K562 (cell line): ENCODE measurements around the gene CHSY3. TPM values are rescaled to one million over a fixed set of nuclear protein-coding genes. Genes with fewer than 3 reads are reported as not detected.

Experiments
- ATAC-seq: fragments of 200-7000 bp; cut with Tn5 transposase; 3 replicates; pipeline ENCODE4 v1.9.1; 2020; ENCODE audit warnings: moderate library complexity
- BruUV-seq: library from RNA; stranded (reverse); fragments of 400-500 nt; replicated peaks from 2 replicates; lab custom pipeline; 2021; lab: Mats Ljungman, UMichigan
- CTCF ChIA-PET: fragments of 300-600 bp; formaldehyde crosslinking; extraction: SDS; loops from one replicate; lab custom pipeline; 2021; ENCODE audit warnings: low intra/inter-chr PET ratio; lab: Yijun Ruan, JAX
- POLR2A ChIA-PET: fragments of 300-600, 350-650 bp; sonication (Branson Sonifier 250); formaldehyde crosslinking; extraction: SDS; loops from one replicate; lab custom pipeline; 2021; ENCODE audit warnings: antibody characterized with exemption, inconsistent platforms; lab: Yijun Ruan, JAX
- DNase-seq, 4 experiments: peaks; one replicate each; pipeline versions ENCODE4 v3.0.0 to v3.0.0-alpha.2; 2011 to 2018; ENCODE audit warnings: low spot score in 3 of 4, mixed read lengths in 3 of 4; ENCODE audit errors: extremely low read depth in 1 of 4
- FAIRE-seq: peaks from 2 replicates; lab custom pipeline; 2011; peaks lifted over from hg19 to GRCh38; lab: Jason Lieb, UNC
- H2AFZ ChIP-seq: 2 replicates; pipeline ENCODE4 v1.6.0; 2011; ENCODE audit warnings: low read depth, low read length, control low read depth, inconsistent platforms
- H3K27ac ChIP-seq: fragments of 200-600 bp; 3 replicates; pipeline ENCODE4 v1.8.0; 2011; ENCODE audit warnings: low read depth, mild to moderate bottlenecking, control low read depth, inconsistent platforms, low read length, moderate library complexity, mixed read lengths; ENCODE audit errors: extremely low read depth
- H3K27me3 ChIP-seq, 2 experiments: fragments of 300-600 bp in 1 of 2; 2 replicates in 1 of 2; 3 replicates in 1 of 2; pipeline versions ENCODE4 v1.6.0 to v1.8.0; 2011; ENCODE audit warnings: inconsistent platforms in 2 of 2, low read length in 2 of 2, mild to moderate bottlenecking in 1 of 2, mixed read lengths in 1 of 2, moderate library complexity in 1 of 2; ENCODE audit not compliant: control insufficient read depth in 2 of 2, insufficient read depth in 2 of 2
- H3K36me3 ChIP-seq: fragments of 300-600 bp; 3 replicates; pipeline ENCODE4 v1.8.0; 2011; ENCODE audit warnings: mild to moderate bottlenecking, low read length, inconsistent platforms; ENCODE audit not compliant: control insufficient read depth, insufficient read depth
- H3K4me1 ChIP-seq, 2 experiments: fragments of 200-600 bp in 1 of 2; replicated peaks in 1 of 2; 2 replicates in 1 of 2; 3 replicates in 1 of 2; pipeline versions ENCODE4 v1.5.1 to v1.8.0; 2011; ENCODE audit warnings: inconsistent platforms in 2 of 2, low read length in 2 of 2, mild to moderate bottlenecking in 1 of 2, mixed read lengths in 1 of 2, moderate library complexity in 1 of 2; ENCODE audit not compliant: control insufficient read depth in 2 of 2, insufficient read depth in 2 of 2
- H3K4me2 ChIP-seq: 2 replicates; pipeline ENCODE4 v1.6.1; 2011; ENCODE audit warnings: low read length, control low read depth, inconsistent platforms, mixed read lengths; ENCODE audit not compliant: insufficient read depth
- H3K4me3 ChIP-seq: fragments of 200-600 bp; sonication (generic), shearing (Covaris generic); 2 replicates; pipeline ENCODE4 v1.5.1; 2016; ENCODE audit warnings: control low read depth, inconsistent platforms
- H3K79me2 ChIP-seq: fragments of 200-600 bp; 3 replicates; pipeline ENCODE4 v1.8.0; 2011; ENCODE audit warnings: low read length, inconsistent platforms; ENCODE audit not compliant: control insufficient read depth, insufficient read depth
- H3K9ac ChIP-seq, 2 experiments: 2 replicates each; pipeline versions ENCODE4 v1.6.0 to v1.6.1; 2011; ENCODE audit warnings: low read depth in 2 of 2, low read length in 2 of 2, control low read depth in 1 of 2, inconsistent platforms in 1 of 2, mild to moderate bottlenecking in 1 of 2, mixed read lengths in 1 of 2; ENCODE audit not compliant: insufficient read depth in 1 of 2
- H3K9me1 ChIP-seq: one replicate; pipeline ENCODE4 v1.6.0; 2011; ENCODE audit warnings: inconsistent platforms, mild to moderate bottlenecking, low read length, moderate library complexity; ENCODE audit not compliant: control insufficient read depth, insufficient read depth
- H3K9me3 ChIP-seq: replicated peaks from 2 replicates; pipeline ENCODE4 v1.5.1; 2011; ENCODE audit warnings: low read depth, low read length, inconsistent platforms; ENCODE audit not compliant: control insufficient read depth, insufficient read depth
- H4K20me1 ChIP-seq: replicated peaks from 2 replicates; pipeline ENCODE4 v1.6.1; 2011; ENCODE audit warnings: low read length, inconsistent platforms, mixed read lengths; ENCODE audit not compliant: control insufficient read depth, insufficient read depth
- ATF6 ChIP-seq: sonication (generic); formaldehyde crosslinking; IDR thresholded peaks from 2 replicates; pipeline ENCODE4 v1.4.0; 2020; ENCODE audit warnings: mild to moderate bottlenecking, missing genetic modification reagents
- BRCA1 ChIP-seq, 2 experiments: fragments of 450-650 bp in 1 of 2; sonication (generic) in 1 of 2; formaldehyde crosslinking in 1 of 2; IDR thresholded peaks; 2 replicates each; pipeline versions ENCODE4 v1.5.0 to v1.6.1; 2017 to 2020; ENCODE audit warnings: mild to moderate bottlenecking in 1 of 2, missing genetic modification reagents in 1 of 2
- DNMT1 ChIP-seq: fragments of 450-650 bp; IDR thresholded peaks from 2 replicates; pipeline ENCODE4 v1.6.1; 2016; ENCODE audit warnings: antibody characterized with exemption, mild to moderate bottlenecking
- NR2C1 ChIP-seq, 2 experiments: fragments of 450-650 bp; IDR thresholded peaks; 2 replicates each; pipeline ENCODE4 v1.6.1; 2017; ENCODE audit warnings: mild to moderate bottlenecking in 2 of 2, antibody characterized with exemption in 1 of 2, inconsistent platforms in 1 of 2, missing compliant biosample characterization in 1 of 2, missing genetic modification characterization in 1 of 2
- NR3C1 ChIP-seq: sonication (generic); formaldehyde crosslinking; IDR thresholded peaks from 2 replicates; pipeline ENCODE4 v1.8.1; 2022; ENCODE audit warnings: missing genetic modification reagents
- SIN3A ChIP-seq, 2 experiments: fragments of 150-350 bp in 1 of 2; IDR thresholded peaks; 2 replicates each; pipeline ENCODE4 v1.6.1; 2011 to 2016; ENCODE audit warnings: borderline replicate concordance in 2 of 2, low read depth in 2 of 2, low read length in 2 of 2, mild to moderate bottlenecking in 2 of 2, moderate library complexity in 2 of 2; ENCODE audit not compliant: control insufficient read depth in 1 of 2
- ZNF785 ChIP-seq: fragments of 250-450 bp; sonication (Bioruptor Pico); IDR thresholded peaks from 2 replicates; pipeline ENCODE4 v1.4.0; 2020; ENCODE audit warnings: mild to moderate bottlenecking
- WGBS: fragments of 100-300 bp; shearing (Covaris generic); methylation state at CpG from one replicate; pipeline ENCODE4 v1.1.6; 2016; ENCODE audit warnings: low coverage, mixed read lengths; ENCODE audit not compliant: insufficient coverage; ENCODE audit errors: missing lambda C conversion rate; 5-methylcytosine and 5-hydroxymethylcytosine counted together
- in situ Hi-C: fragments of 300-500 bp; cut with MboI; formaldehyde crosslinking; loops from 4 replicates; pipeline ENCODE4 v1.15.0; 2018; ENCODE audit warnings: inconsistent platforms, mixed read lengths
- intact Hi-C: fragments of 100-400 bp; cut with micrococcal nuclease; formaldehyde crosslinking; loops from 2 replicates; pipeline ENCODE4 v1.14.2; 2022
- polyA plus RNA-seq, 8 experiments: library from polyadenylated mRNA; depleted of rRNA in 4 of 8; stranded (reverse) in 5 of 8; unstranded in 3 of 8; fragments of >200 nt; fragmentation: Nextera tagmentation in 2 of 8; fragmentation: Illumina TruSeq in 1 of 8; extraction: Ambion mirVana in 2 of 8; extraction: Trizol in 1 of 8; gene quantifications; 2 replicates each; pipeline versions ENCODE4 v1.2.1 to v1.2.3, GENCODE V29; 2011 to 2014; ENCODE audit warnings: inconsistent platforms in 1 of 8, missing spikeins in 1 of 8
- total RNA-seq, 7 experiments: library from RNA; depleted of rRNA in 6 of 7; stranded (reverse); fragments of >200 nt in 6 of 7; fragmentation: Illumina TruSeq in 2 of 7; extraction: Trizol in 2 of 7; gene quantifications; 2 replicates each; pipeline versions ENCODE4 v1.2.1 to v1.2.3, GENCODE V29; 2011 to 2021; ENCODE audit warnings: low replicate concordance in 1 of 7

CHSY3 gene
- total and polyA plus RNA-seq, 9 of the 15 experiments (the other 6 are each of a cell fraction or from before 2014, with no cell fraction given): 0.04 TPM; not detected in 8

- intact Hi-C loops: no loop called here
- no peak overlapping the region for H2AFZ ChIP-seq
- H3K4me3 ChIP-seq: no peak overlapping the region
- ChIA-PET CTCF (no interaction called here), POLR2A (no interaction called here)
- H3K9ac ChIP-seq: no peak overlapping the region
- H3K9me1 ChIP-seq: no peaks in the 10 kb centered on the region
- H3K4me2 ChIP-seq: no peak overlapping the region
- WGBS: 8% methylated on average over 16 of the region's 20 CpGs
- peaks cover 0 to 12% of the 10 kb centered on the region in 2 experiments; a peak in 2 of 5 replicates for H3K4me1 ChIP-seq
- no peaks in the 10 kb centered on the region for H3K27me3 ChIP-seq
- DNase-seq (no peak), FAIRE-seq (no peak), ATAC-seq (no peak)
- H3K9me3 ChIP-seq: no peaks in the 10 kb centered on the region
- in situ Hi-C loops: no loop called here
- no peak overlapping the region for H3K27ac ChIP-seq
- BruUV-seq: no TSS peak
- H4K20me1 ChIP-seq: no peaks in the 10 kb centered on the region
- H3K36me3 ChIP-seq: no peaks in the 10 kb centered on the region
- no peaks in the 10 kb centered on the region for H3K79me2 ChIP-seq
- no peak for TF ChIP-seq ZNF785 (CRISPR knock-in tag)
- TF ChIP-seq ATF6: no peak
- no peak for TF ChIP-seq NR3C1 (CRISPR knock-in tag)
- no peak for TF ChIP-seq DNMT1
- TF ChIP-seq NR2C1 (IDR thresholded peaks at IDR 0.05): no peak
- no peak for TF ChIP-seq NR2C1 (tag; IDR thresholded peaks at IDR 0.05)
- no peak for TF ChIP-seq SIN3A (IDR thresholded peaks at IDR 0.05; ENCODE audit: borderline replicate concordance in 2 of 2, control insufficient read depth in 1 of 2, low read depth in 2 of 2, low read length in 2 of 2)
- TF ChIP-seq BRCA1 (IDR thresholded peaks at IDR 0.05): no peak
- TF ChIP-seq BRCA1 (CRISPR knock-in tag; IDR thresholded peaks at IDR 0.05): no peak
Observed at GRCh38 chr5:129906177-129906887, 2.1 kb downstream of the CHSY3 start.
